Body of pancreas (tissue), 4 donors: Measurements from ENCODE around the gene HCST.

Experiments used
- CTCF ChIP-seq, 7 experiments: fragments of 450-650 bp in 4 of 7; fragments of 200-600 bp in 3 of 7; sonication (generic) in 3 of 7; IDR thresholded peaks; one replicate each; pipeline ENCODE4 v1.5.1; 2016 to 2019; ENCODE audit warnings: antibody characterized with exemption in 7 of 7
- POLR2A ChIP-seq, 3 donors: fragments of 450-650 bp; IDR thresholded peaks; one replicate each; pipeline ENCODE4 v1.6.1; 2016; ENCODE audit warnings: antibody characterized with exemption in 3 of 3, mild to moderate bottlenecking in 2 of 3

- no peak for TF ChIP-seq CTCF (IDR thresholded peaks at IDR 0.05)
- peak in 2 of 3 donors; percentile 35 to 43 for TF ChIP-seq POLR2A (IDR thresholded peaks at IDR 0.05)
Measured at GRCh38 chr19:35869327-35870123, 32.8 kb upstream of the HCST start.
